DMS79 treated with DMSO at 0.1 percent for 48 hours (cell line): ENCODE measurements around the gene TSPAN5.
"Not testable (repeated sequence)": the region's sequence is repeated elsewhere in the genome, so short reads cannot be mapped to it uniquely, and the experiment has no call there.

Experiments used
- DNase-seq: peaks from one replicate; lab custom pipeline; 2025; lab: John Stamatoyannopoulos, UW

The TSPAN5 gene

GRCh38 chr4:98546910-98547594 lies 111.4 kb downstream of the TSPAN5 start:
- no peak for DNase-seq

DNA sequence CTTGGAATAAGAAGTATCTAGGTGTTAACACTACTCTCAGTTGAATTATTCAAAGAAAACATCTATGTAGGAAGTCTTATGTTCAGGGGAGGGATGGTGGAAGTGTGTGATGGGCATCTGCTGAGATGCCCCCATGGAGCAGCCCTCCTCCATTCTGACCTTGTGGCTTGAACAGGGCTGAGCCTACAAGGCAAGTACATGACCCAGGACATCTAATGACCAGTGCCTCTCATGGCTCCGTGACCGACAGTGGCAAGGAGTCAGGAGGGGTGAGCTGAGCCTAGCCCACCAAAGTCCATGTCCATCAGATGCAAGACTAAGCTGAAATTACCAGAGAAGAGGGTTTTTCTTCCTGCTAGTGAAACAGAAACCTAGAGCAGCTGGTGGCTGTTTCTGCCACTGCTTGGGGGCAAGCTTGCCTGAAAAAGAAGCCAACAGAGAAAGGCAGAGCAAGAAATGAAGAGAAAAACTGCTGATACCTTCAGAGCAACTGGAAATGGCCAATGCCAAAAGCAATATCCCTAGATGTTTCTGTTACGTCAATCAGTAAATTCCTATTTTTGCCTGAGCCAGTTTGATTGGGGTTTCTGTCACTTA lies 113.5 kb downstream of the TSPAN5 start:
- no peak for DNase-seq

- DNase-seq = no peak
Observed at GRCh38 chr4:98544141-98544817, 114.1 kb downstream of the TSPAN5 start.

- no peak for DNase-seq
Observed at GRCh38 chr4:98542011-98542410, 116.4 kb downstream of the TSPAN5 start.

DNA sequence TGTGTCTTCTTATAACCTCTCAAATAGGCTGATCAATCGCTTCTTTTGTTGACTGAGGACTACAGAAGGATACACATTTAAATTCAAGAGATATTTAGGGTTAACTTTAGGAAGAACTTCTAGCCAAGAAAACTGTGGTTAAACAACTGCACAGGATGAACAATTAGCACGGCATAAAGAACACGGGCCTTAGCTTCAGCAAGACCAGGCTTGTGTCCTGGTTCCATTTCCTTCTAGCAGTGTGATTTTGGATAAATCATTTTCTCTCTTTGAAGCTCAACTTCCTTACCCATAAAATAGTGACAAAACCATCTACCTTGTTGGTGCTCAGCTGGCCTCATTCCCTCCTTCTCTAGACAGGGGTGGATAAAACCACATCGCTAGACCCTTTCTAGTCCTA lies 117.6 kb downstream of the TSPAN5 start:
- DNase-seq = no peak

DNA sequence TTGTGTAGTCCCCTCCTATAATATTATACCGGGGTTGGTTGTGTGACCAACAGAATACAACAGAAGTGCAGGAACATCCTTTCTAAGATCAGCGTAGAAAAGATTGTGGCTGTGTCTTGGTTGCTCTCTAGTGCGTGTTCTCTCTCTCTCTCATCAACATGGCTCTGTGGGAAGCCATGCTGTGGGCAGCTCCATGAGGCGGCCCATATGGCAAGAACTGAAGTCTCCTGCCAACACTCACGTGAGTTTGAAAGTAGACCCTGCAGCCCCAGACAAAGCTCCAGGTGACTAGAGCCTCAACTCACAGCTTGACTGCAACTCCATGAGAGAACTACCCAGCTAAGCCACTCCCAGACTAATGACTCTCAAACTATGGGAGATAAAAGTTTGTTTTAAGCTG lies 118.7 kb downstream of the TSPAN5 start:
- no peak for DNase-seq

- DNase-seq = no peak
Observed at GRCh38 chr4:98539299-98539698, 119.1 kb downstream of the TSPAN5 start.

DNA sequence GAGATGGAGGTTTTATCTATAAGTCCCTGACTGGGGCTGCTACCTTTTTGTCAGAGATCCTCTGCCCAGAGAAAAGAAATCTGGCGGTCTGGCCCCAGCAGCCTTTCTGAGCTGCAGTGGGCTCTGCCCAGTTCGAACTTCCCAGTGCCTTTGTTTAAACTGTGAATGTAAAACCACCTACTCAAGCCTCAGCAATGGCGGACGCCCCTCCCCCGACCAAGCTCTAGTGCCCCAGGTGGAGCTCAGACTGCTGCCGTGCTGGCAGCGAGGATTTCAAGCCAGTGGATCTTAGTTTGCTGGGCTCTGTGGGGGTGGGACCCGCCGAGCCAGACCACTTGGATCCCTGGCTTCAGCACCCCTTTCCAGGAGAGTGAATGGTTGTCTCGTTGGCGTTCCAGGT lies 121.8 kb downstream of the TSPAN5 start:
- no peak for DNase-seq

DNA sequence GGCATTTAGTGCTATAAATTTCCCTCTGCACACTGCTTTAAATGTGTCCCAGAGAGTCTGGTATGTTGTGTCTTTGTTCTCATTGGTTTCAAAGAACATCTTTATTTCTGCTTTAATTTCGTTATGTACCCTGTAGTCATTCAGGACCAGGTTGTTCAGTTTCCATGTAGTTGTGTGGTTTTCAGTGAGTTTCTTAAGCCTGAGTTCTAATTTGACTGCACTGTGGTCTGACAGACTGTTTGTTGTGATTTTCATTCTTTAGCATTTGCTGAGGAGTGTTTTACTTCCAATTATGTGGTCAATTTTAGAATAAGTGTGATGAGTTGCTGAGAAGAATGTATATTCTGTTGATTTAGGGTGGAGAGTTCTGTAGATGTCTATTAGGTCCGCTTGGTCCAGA lies 124.3 kb downstream of the TSPAN5 start:
- not testable (repeated sequence) for DNase-seq

GRCh38 chr4:98530572-98530971 lies 127.8 kb downstream of the TSPAN5 start:
- DNase-seq = no peak

DNA sequence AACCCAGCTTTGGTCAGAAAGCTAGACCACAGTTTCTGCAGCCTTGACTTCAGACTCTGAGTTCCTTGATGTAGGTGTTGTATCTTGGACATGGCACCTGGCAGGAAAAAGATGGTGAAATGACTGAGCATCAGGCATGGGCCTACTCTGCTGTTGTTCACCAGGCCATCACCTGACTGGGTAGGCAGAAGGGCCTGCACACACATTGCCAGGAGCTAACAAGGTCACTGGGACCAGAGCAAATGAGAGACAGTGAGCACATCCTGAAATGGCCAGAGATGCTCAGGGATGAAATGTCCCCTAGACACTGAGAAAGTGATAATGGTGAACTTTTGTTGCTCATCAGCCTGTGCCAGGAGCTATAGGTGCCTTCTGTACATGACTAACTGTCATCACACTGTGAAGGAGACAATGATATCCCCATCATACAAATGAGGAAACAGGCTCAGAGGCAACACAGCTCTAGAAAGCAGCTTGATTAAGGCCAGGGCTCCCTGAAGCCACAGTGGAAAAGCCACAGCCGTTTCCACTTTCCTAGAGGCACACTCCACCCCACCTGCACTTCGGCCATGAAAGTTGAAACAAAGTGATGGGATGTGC lies 128.3 kb downstream of the TSPAN5 start:
- no peak for DNase-seq

- DNase-seq = no peak
Observed at GRCh38 chr4:98528882-98529281, 129.5 kb downstream of the TSPAN5 start.

- DNase-seq = no peak
Observed at GRCh38 chr4:98527534-98528269, 130.7 kb downstream of the TSPAN5 start.

DNA sequence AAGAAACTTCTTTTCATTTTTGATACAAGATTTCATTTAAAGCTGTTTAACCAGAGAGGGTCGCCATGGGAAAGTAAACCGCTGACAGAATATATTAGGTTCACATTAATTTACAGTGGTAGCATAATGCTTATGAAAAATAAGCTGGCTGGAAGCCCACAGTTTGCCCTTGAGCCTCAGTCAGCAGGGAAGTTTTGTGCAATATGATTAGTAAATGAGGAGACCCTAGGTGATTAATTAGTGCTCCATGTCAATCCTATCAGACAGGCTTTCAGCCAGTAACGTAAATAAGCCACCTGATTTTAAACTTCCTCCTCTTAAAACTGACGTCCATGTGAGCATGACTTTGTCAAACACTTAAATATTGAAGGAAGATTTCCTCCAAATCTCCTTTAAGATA lies 134.2 kb downstream of the TSPAN5 start:
- no peak for DNase-seq

GRCh38 chr4:98522636-98523395 lies 135.6 kb downstream of the TSPAN5 start:
- no peak for DNase-seq

DNA sequence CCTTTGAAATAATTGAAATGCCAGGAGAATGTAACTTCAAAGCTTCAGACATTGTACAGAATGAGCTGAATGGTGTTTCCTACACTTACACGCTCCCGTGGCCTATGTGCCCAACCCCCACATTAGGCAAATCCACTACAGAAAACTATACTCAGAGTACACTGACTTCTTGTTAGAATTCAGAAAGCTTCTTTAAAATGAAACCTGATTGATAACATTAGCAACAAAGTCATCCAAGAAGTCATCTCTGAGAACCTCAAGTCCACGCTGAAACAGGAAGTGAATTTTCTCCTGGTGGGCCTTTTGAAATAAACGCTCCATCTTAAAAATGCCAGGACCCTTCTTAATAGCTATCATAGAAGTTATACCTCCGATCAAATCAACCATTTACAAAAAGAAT lies 136.3 kb downstream of the TSPAN5 start:
- DNase-seq = no peak

DNA sequence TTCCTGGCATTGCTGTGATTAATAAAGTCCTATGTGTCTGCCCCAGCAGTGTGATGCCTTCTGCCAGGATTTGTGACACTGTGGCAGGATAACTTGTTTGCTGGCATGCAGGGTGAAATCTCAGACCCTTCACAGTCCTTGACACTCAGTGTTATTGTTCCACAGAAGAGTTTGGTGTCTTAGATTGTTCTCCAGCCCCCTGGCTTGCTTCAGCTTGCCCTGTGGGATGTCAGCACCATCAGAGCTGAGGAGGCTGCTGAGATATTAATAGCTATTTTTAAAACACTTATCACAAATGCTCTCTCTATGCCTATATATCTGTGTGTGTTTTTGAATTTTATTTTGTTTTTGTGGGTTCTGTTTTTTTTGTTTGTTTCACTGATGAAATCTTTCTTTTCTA lies 136.9 kb downstream of the TSPAN5 start:
- DNase-seq = no peak

GRCh38 chr4:98519268-98519977 lies 139.0 kb downstream of the TSPAN5 start:
- DNase-seq = no peak

GRCh38 chr4:98518559-98519267 lies 139.7 kb downstream of the TSPAN5 start:
- DNase-seq = no peak
